CMK (cell line): Measurements from ENCODE around the gene CADM1.
"Not testable (repeated sequence)": the region's sequence is repeated elsewhere in the genome, so short reads cannot be mapped to it uniquely, and the experiment has no call there.

ENCODE experiments used
- DNase-seq: peaks from one replicate; pipeline ENCODE4 v3.0.0-alpha.2; 2010; ENCODE audit warnings: low read depth

CADM1 gene

DNA sequence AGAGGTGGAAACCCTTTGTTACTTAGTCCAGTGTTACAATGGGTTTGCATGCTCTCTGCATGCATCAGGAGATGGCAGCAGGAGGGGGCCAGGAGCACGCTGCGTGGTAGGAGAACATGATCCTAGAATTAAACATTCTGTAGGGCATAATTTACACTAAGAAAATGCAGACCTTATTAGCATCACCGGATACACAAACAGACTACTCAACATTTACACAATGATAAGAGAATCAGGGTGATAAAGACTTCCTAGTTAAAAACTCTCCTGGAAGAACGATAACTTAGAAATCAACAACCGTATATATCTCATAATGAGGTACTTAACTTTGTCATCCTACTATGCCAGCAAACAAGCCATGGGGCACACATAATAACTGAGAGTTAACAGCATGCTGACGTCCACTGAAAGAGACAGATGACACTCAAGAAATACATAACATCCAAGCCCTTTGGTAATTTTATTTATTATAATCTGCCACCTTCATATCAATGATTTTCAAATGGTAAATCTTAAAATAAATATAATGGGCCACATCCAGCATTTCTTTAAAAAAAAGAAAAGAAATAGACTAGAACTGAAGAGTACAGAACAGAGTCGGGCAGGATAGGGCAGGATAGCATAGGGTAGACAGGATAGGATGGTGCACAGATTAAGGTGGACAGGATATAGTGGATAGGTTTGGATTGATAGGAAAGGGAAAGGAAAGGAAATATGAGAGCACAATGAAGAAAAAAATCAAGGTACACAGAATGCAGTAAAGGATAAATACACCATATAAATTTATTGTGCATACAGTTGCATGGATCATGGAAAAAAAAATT, 27.5 kb downstream of the CADM1 start:
- DNase-seq = no peak

DNA sequence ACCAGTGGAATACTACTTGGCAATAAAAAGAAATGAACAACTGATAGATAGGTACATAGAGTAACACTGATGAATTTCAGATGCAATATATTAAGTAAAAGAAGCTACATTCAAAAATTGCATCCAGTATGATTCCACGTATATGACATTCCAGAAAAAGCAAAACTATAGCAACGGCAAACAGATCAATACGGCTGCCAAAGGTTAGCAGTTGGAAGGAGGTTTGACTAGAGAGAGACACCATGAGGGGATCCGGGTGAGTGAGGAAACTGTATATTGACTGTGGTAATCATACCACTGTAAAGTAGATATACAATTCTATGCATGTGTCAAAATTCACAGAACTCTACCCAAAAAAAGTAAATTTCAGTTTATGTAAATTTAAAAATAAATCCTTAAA, 28.7 kb downstream of the CADM1 start:
- DNase-seq = no peak

DNA sequence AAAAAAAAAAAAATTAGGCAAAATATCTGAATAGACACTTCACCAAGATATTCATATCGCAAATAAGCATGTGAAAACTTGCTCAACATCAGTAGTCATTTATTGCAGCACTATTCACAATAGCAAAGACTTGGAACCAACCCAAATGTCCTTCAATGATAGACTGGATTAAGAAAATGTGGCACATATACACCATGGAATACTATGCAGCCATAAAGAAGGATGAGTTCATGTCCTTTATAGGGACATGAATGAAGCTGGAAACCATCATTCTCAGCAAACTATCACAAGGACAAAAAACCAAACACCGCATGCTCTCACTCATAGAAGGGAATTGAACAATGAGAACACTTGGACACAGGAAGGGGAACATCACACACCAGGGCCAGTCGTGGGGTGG, 29.9 kb downstream of the CADM1 start:
- DNase-seq = not testable (repeated sequence)

DNA sequence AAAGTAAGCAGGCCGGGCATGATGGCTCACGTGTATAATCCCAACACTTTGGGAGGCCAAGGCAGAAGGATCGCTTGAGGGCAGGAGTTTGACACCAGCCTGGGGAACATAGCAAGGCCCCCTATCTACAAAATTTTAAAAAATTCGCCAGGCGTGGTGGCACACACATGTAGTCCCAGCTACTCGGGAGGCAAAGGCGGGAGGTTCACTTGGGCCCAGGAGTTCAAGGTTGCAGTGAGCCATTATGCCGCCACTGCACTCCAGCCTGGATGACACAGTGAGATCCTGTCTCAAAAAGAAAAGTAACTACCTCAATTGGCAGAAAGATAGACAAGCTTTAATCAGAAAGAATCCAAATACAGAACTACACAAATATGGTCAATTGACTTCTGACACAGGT, 31.0 kb downstream of the CADM1 start:
- DNase-seq = no peak

DNA sequence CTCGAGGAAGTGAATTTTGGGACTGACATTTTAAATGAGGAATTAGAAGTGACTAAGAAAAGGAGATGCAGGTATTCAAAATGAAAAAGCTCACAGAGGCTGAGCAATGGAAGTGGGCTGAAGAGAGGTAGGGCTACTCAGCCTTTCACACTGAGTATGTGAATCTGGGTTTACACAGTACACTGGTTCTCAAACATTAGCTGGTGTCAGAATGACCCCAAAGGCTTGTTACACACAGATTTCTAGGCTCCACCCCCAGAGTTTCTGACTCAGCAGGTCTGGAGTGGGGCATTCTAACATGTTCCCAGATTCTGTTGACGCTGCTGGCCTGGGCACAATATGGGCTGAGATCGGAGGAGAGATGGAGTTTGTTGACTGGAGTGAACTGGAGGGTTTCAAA, 32.8 kb downstream of the CADM1 start:
- no peak for DNase-seq

DNA sequence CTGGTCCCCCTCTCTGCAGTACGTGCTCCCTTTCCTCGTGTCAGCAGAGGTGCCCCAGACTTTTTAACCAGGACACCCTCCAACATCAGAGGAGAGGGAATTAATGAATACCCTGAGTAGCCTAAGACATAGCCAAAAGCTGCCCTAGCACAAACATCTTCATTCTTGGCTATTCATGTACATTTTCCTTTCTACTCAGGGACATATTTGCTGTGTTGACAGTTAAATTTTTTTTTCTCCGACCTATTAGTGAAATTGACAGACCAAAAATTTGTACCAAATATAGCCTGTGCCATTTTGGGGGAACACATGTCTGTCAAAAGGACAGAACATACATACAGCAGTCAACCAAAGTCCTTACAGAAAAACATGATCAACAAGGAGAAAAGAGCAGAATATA, 33.3 kb downstream of the CADM1 start:
- no peak for DNase-seq

DNA sequence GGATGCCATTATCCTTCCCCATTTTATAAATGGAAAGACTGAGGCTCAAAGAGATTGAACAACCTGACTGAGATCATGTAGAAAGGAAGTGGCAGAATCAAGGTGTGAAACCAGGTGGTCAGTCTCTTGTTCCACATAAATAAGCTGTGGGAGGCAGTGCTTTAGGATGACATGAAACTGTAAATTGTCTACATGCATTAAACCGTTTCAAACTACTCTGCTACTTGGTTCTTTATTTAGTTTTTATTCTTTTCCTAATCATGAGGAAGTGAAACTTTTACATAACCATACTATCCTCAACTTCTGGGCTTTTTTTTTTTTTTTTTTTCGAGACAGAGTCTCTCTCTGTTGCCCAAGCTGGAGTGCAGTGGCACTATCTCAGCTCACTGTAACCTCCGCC, 34.9 kb downstream of the CADM1 start:
- DNase-seq = no peak

DNA sequence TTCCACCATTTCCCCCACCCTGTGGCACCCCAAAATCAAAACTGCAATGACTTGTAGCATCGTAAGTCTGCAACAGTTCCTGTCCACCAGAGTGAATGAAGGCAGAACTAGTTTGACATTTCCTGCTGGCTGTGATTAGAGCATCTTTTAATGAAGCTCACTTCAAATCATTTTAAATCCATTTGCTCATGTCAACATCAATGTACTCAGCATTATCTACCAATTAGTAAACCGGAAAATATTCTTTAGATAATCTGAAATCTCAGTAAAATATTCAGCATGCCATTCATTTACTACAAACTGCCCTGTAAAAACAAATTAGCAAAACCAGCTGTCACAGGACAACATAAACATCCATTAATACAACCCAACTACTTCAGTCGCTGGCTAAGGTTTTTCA, 38.1 kb downstream of the CADM1 start:
- DNase-seq = no peak

DNA sequence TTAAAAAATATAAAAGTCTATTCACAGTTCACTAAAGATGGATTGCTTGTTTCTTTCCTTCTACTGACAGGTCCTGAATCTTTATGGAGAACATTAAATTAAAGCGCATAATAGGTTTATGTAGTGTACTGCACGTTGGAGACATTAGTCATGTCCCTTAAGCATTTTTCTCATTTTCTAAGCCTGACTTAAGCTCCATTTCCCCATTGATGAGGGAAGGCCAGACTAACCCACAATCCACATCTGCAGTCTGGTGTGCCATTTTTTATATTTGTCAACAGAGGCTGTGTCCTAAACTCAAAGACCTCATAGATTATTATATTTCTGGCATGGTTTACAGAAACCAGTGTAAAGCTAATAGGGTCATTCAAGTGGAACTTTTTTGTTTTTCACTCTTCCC, 39.9 kb downstream of the CADM1 start:
- no peak for DNase-seq

DNA sequence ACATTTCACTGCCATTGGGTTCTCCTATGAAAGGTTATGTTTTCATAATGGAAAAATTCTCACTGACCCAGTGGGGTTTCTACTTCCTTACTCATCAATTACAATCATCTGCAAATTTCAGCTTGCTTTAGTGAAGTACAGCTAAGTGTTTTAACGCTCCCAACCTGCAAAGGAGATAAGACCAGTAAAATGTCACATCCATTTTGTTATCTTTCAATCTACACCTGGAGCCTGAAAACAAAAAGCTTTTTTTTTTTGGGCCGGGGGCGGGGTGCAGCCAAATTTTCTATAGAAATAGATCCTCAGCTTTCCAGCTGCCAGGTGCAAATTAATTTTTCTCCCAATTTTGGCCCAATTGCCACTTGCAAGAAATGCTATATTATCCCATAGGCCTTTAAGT, 40.6 kb downstream of the CADM1 start:
- no peak for DNase-seq

DNA sequence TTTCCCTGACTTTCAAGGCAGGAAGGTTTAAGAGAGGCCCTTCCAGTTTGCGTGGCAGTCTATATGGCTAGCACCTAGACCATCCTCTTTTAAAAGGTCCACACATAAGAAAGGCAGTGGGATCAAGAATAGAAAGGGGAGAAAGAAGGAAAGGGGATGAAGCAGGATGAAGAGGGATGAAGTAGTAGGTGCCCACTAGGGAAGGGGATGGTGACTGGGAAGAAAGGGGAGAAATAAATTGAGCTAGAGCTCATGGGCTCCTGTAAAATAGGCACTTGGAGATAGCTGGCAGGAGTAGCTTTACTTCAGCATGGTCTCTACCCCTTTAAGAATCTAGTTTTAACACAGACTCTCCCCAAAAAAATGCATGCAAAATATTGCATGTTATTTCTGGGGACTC, 41.5 kb downstream of the CADM1 start:
- no peak for DNase-seq

DNA sequence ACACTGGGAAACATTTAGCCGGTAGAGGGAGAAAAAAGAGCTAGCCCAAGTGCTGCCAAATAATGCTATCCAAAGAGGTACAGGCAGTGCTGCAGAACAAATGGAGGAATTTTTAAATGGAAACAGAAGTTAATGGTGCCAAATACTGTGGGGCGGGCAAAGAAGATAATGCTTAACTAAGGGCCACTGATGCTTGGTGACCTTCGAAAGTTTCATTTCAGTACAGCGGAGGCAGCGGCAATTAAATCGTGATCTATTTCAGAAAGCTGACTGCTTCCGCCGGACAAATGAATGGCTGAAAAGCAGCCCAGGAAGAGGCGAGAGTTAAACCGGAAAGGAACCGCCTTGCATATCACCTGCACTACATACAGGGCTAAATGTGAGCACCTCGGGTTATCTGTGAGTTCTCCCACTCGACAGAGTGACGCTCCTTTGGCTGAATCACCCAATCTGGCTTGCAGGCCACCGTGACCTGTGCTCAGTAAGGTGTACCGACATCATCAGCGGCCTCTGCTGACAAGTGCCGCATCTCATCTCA, 42.1 kb downstream of the CADM1 start:
- no peak for DNase-seq

DNA sequence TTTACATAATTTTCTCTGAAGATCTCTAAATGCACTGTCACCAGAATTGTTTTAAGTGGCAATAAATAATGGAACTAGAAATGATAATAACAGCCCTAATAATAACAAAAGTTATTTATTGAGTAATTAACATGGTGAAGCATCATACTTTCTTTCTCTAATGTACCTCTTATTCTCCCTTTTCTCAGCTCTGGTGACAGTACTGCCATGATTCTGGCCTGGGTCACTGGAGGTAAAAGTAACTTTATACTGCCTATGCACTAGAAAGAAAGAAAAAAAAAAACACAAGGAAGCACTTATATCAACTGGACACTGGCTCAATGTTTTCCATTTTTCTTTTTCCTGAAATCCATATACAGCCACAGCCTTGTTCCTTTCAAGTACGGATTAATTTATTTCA, 43.7 kb downstream of the CADM1 start:
- no peak for DNase-seq

DNA sequence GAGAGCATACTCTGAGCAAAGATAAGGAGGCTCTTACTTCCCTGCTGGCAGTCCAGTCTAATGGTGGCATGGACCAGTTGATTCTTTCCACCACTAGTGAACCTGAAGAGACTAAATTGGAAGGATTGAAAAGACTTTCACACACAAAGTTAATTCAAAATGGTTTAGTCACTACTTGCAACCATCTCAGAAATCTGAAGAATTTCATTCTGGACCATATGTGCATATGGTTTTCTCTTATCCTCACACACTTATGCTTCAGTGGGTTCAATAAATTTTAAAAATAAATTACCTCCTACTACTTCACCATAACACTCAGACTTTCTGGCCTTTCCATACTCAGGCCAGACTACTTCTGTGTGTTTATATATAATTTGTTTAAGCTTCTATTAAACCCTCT, 44.7 kb downstream of the CADM1 start:
- DNase-seq = no peak

DNA sequence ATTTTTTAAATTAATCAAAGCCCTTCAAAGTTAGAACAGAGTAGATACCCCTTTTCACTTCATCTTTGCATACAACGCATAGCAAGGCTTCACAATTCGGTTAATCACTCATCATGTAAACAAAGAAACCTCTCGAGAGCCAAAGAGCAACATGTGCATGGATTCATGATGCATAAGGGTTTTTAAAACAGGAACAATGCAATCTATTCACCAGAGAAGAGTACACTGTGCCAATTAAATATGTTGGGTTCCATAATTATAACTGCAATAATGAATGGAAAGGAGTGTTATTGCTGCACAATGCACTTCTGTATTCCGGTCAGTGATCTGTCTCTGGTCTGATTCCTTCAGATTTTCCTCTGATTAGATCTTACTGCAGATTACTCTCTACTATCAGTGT, 45.3 kb downstream of the CADM1 start:
- no peak for DNase-seq

DNA sequence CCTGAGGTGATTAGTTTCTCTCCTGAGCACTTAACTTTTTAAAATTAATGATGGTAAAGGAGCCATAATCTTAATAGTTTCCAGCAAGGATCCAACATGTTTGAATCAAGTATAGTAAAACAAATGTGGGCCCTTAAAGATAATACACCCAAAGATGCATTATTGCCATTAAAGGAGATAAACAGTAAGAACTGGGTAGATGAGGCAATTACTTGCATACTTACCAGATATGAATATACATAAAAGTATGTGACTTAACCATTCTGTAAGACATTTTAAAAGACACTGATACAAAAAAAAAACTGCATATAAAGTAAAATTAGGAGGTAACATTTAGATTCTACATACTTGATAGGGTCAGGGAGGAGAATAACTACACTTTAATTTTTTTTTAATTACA, 48.2 kb downstream of the CADM1 start:
- no peak for DNase-seq

DNA sequence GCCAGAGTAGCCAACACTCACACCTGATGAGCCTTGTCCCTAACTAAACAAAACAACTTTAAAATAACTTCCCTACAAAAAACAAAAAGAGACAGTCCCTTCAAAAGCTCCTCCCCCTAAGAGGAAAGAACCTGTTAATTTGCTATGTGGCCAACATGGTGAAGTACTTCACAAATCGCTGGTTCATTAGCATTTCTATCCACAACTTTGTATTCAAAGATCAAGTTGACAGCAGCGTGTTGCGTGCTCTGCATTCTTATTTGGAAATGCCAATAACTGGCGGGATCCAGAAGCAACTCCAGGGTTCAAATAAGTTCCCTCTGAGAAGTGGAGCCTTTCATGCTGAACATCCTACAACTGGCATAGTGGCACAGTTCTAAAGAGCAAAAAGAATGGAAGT, 48.6 kb downstream of the CADM1 start:
- DNase-seq = no peak

DNA sequence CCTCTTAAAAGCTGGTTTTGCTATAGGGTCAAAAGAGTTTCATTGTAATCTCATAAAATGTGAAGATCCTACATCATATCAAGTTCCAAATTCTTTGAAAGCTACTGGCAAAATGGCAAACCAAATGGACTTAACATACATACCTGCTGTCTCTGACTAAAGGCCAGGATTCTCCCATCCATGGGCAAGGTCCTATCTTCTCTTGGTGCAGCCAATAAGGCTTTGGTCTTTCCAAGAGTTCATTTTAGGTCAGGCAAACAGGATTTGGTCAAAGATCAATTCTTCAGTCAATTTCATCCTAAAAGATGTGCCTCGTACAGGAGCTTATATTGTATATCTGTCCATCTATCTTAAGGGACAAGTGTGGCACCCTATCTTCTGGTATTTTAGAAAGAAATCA, 49.7 kb downstream of the CADM1 start:
- no peak for DNase-seq

DNA sequence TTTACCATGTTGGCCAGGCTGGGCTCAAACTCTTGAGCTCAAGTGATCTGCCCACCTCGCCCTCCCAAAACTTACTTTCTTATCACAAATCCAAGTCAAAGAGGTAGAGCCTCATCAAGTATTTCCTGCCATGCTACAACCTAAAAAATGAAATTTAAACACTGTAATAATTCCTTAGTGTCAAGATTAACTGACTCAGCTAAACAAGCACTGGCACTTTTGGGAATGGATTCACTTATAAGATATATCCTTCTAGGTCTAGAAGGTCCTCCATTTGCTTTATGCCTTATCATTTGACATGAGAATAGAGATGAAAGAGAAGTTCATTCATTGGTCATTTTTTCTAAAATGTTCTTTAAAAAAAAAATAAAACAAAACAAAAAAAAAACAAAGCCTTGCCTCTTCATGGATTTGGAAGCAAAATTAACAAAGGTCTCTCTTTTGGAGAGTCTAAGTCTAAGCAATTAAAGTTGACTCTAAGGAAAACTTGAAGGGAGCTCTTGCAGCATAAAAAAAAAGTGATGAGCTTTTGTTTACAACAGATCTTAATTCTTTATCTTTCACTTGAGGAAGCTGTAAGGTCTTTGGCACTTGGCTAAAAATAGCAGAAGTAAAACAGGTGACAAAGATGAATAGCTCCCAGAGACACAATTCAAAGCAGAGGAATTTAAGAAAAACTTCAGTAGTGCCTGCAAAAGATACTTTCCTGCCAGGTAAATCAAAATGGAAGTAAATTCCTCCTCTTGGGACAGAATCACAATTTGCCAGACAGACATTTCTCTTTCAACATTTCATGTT, 50.3 kb downstream of the CADM1 start:
- no peak for DNase-seq

DNA sequence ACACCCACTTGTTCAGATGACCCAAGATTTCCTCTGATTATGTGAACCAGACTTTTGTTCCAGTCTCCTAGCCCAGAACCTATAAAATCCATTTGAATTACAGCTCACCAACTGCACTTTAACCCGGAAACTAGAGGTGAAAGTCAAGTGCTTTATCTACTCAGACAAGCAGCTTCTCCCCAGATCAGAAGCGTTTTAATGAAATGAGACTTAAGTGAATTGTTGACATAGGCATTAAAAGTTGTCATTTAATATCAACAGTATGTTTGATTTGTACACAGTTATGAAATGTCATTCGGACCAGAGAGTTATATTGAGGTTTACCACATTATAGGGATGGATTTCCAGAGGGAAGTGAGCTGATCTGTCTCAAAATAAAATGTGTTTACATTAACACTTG, 52.0 kb downstream of the CADM1 start:
- no peak for DNase-seq

DNA sequence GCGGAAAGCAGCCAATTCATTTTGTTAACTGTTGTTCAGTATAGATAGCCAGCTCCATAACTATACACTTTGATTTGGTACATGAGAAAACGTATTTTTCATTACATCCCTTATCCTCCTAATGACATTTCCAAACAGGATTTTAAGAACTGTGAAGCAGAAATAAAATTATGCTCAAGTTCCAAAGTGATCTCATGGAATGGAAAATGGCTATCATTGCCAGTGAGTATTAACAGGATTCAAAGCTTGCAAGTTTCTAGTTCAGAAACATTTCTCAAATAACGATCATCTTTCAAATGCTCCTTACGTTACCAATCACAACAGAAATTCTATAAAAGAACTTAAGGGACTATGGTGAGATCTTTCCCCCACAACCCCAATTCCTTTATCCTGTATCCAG, 53.7 kb downstream of the CADM1 start:
- no peak for DNase-seq

DNA sequence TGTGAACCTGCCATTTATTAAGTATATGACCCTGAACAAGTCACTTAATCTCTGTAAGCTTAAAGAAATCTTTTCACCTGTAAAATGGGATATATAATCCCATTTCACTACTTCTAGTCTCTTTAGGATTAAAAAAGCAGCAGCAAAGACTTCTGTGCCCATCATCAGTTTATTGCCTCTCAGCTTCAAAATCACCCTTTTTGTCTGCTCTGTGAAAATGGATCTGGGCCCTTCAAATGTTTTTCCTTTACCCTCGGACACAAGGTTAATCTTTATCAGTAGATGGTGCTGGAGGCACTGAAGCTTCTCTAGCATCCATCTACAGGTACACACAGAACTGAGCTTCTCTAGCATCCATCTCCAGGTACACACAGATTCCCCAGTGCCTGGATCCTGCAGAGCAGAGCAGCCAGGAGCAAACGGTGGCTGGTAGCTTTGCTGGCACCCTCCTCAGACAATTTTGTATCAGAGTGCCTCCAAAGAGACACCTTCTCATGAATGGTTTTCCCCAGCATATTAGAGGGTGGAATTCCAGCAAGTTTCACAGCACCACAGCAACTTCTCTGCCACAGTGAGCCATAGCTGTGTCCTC, 56.8 kb downstream of the CADM1 start:
- DNase-seq = no peak

DNA sequence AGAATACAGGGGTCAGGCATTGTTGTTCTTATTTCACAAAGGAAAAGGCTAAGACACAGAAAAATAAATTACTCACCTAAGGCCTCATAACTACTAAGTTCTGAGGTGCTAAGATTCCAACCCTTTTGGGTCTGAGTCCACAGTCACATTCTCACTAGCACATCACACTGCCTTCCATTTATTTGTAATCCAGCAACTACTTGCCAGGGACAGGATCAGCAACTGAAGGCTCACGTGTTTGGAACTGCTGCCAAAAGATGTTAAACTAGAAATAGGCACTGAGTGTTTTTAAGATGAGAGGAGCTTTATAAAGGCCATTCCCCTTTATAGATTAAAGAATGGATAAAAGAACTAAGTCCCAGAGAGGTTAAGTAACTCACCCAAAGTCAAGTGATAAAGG, 58.0 kb downstream of the CADM1 start:
- no peak for DNase-seq
